Pulmonary artery endothelial cell (primary cell): ENCODE results near the gene CEACAM18. TPM values are rescaled to one million over a fixed set of nuclear protein-coding genes. Genes with fewer than 3 reads are reported as not detected.
"Not testable (repeated sequence)": the region's sequence is repeated elsewhere in the genome, so short reads cannot be mapped to it uniquely, and the experiment has no call there.

Experiments
- DNase-seq: peaks from one replicate; pipeline ENCODE4 v3.0.0-alpha.2; 2011; ENCODE audit warnings: low read depth, low spot score
- total RNA-seq: library from RNA; depleted of rRNA; stranded (reverse); fragments of >200 nt; gene quantifications from 2 replicates; pipeline ENCODE4 v1.2.3, GENCODE V29; 2014

CEACAM18 gene
- total RNA-seq, 1 donor from 2014 or later = not detected

GRCh38 chr19:51491586-51491985 lies 13.2 kb downstream of the CEACAM18 start:
- no peak for DNase-seq

- no peak for DNase-seq
Measured at GRCh38 chr19:51493776-51494175, 15.4 kb downstream of the CEACAM18 start.

GRCh38 chr19:51497666-51498065 lies 19.3 kb downstream of the CEACAM18 start:
- no peak for DNase-seq

- not testable (repeated sequence) for DNase-seq
Measured at GRCh38 chr19:51500931-51501330, 22.6 kb downstream of the CEACAM18 start.

- no peak for DNase-seq
Measured at GRCh38 chr19:51501594-51502263, 23.4 kb downstream of the CEACAM18 start, which contains the start of gene SIGLEC12. SIGLEC12 (minus strand) TSS chr19:51501800; CDS start chr19:51501733, 67 bp downstream.

- no peak for DNase-seq
Measured at GRCh38 chr19:51503286-51503817, 25.0 kb downstream of the CEACAM18 start.

GRCh38 chr19:51503896-51504295 lies 25.6 kb downstream of the CEACAM18 start:
- DNase-seq = no peak

- DNase-seq = no peak
Measured at GRCh38 chr19:51505904-51506303, 27.6 kb downstream of the CEACAM18 start.

- DNase-seq = no peak
Measured at GRCh38 chr19:51507192-51507591, 28.9 kb downstream of the CEACAM18 start.

- DNase-seq = no peak
Measured at GRCh38 chr19:51507640-51508058, 29.3 kb downstream of the CEACAM18 start.

GRCh38 chr19:51508059-51508733 lies 29.9 kb downstream of the CEACAM18 start:
- DNase-seq = no peak

GRCh38 chr19:51509823-51510660 lies 31.7 kb downstream of the CEACAM18 start:
- DNase-seq = no peak

GRCh38 chr19:51511353-51511752 lies 33.0 kb downstream of the CEACAM18 start:
- no peak for DNase-seq

- DNase-seq = no peak
Measured at GRCh38 chr19:51513968-51514367, 35.6 kb downstream of the CEACAM18 start.

GRCh38 chr19:51514866-51515481 lies 36.6 kb downstream of the CEACAM18 start:
- DNase-seq = no peak

GRCh38 chr19:51520728-51521127 lies 42.4 kb downstream of the CEACAM18 start:
- no peak for DNase-seq

GRCh38 chr19:51521357-51521756 lies 43.0 kb downstream of the CEACAM18 start:
- no peak for DNase-seq

- no peak for DNase-seq
Measured at GRCh38 chr19:51521781-51522180, 43.4 kb downstream of the CEACAM18 start.

- DNase-seq = no peak
Measured at GRCh38 chr19:51524666-51525264, 46.4 kb downstream of the CEACAM18 start.

GRCh38 chr19:51525651-51526050 lies 47.3 kb downstream of the CEACAM18 start:
- no peak for DNase-seq

- DNase-seq = no peak
Measured at GRCh38 chr19:51529301-51529700, 51.0 kb downstream of the CEACAM18 start.
